ENCODE data around the gene TBXAS1.
A peak's percentile ranks its signal among the peaks of the same experiment; 100 is the strongest.

Gene TBXAS1

GRCh38 chr7:139946533-139946932 is 117.5 kb downstream of the TBXAS1 start (continued):
- TF ChIP-seq ZNF513 (tag by site-specific recombination; IDR thresholded peaks at IDR 0.05) (no peak), ZNF16 (tag by site-specific recombination; IDR thresholded peaks at IDR 0.05; ENCODE audit: low read depth) (no peak), ZFHX2 (tag by site-specific recombination; conservative IDR thresholded peaks at IDR 0.05) (no peak), ZNF785 (tag by site-specific recombination; IDR thresholded peaks at IDR 0.05) (no peak), ZNF677 (tag by site-specific recombination; IDR thresholded peaks at IDR 0.05) (no peak), ZNF350 (tag by site-specific recombination; IDR thresholded peaks at IDR 0.05) (no peak)

DNA sequence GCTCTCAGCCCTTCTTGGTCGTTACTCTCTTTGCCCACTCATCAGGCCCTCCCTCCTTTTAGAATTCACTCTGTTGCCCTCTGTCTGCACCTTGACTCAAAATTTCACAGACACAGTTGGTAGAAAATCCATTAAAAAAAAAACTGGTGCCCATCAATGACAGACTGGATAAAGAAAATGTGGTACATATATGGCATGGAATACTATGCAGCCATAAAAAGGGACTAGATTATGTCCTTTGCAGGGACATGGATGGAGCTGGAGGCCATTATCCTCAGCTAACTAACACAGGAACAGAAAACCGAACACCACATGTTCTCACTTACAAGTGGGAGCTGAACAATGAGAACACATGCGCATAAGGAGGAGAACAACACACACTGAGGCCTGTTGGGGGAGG is 118.0 kb downstream of the TBXAS1 start:
- no peaks in the 10 kb centered on the region for H3K9me3 ChIP-seq (ENCODE audit: control insufficient read depth, insufficient read depth, low read depth, low read length)

GRCh38 chr7:139948167-139948566 is 119.1 kb downstream of the TBXAS1 start:
- no peak overlapping the region for H3K27ac ChIP-seq (ENCODE audit: extremely low read depth, low read depth, low read length)
- TF ChIP-seq, protein P1, sequence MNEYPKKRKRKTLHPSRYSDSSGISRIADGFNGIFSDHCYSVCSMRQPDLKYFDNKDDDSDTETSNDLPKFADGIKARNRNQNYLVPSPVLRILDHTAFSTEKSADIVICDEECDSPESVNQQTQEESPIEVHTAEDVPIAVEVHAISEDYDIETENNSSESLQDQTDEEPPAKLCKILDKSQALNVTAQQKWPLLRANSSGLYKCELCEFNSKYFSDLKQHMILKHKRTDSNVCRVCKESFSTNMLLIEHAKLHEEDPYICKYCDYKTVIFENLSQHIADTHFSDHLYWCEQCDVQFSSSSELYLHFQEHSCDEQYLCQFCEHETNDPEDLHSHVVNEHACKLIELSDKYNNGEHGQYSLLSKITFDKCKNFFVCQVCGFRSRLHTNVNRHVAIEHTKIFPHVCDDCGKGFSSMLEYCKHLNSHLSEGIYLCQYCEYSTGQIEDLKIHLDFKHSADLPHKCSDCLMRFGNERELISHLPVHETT (tag by site-specific recombination; IDR thresholded peaks at IDR 0.05), result no peak
- TF ChIP-seq ZNF530 (tag by site-specific recombination; IDR thresholded peaks at IDR 0.05; ENCODE audit: low read depth) (no peak), ZNF362 (tag by site-specific recombination; IDR thresholded peaks at IDR 0.05) (no peak), MZF1 (tag by site-specific recombination; IDR thresholded peaks at IDR 0.05; ENCODE audit: borderline replicate concordance) (no peak), GFI1B (tag by site-specific recombination; IDR thresholded peaks at IDR 0.05) (no peak), ZNF843 (tag by site-specific recombination; IDR thresholded peaks at IDR 0.05) (no peak), ZNF548 (tag by site-specific recombination; IDR thresholded peaks at IDR 0.05) (no peak), ELK4 (IDR thresholded peaks at IDR 0.05; ENCODE audit: borderline replicate concordance, low read depth, low read length) (no peak), ZNF16 (tag by site-specific recombination; IDR thresholded peaks at IDR 0.05; ENCODE audit: low read depth) (no peak), ZNF311 (tag by site-specific recombination; IDR thresholded peaks at IDR 0.05; ENCODE audit: borderline replicate concordance) (no peak), ZBTB21 (tag by site-specific recombination; IDR thresholded peaks at IDR 0.05) (no peak), ZNF274 (IDR thresholded peaks at IDR 0.05; ENCODE audit: low read length) (no peak), ZNF274 (tag by site-specific recombination; IDR thresholded peaks at IDR 0.05; ENCODE audit: borderline replicate concordance) (no peak), ZNF571 (tag by site-specific recombination; IDR thresholded peaks at IDR 0.05) (no peak), ZNF529 (tag by site-specific recombination; IDR thresholded peaks at IDR 0.05; ENCODE audit: insufficient replicate concordance) (no peak), ZXDB (tag by site-specific recombination; IDR thresholded peaks at IDR 0.05) (no peak), ZNF449 (tag by site-specific recombination; IDR thresholded peaks at IDR 0.05) (no peak)
- TF ChIP-seq, protein P2, sequence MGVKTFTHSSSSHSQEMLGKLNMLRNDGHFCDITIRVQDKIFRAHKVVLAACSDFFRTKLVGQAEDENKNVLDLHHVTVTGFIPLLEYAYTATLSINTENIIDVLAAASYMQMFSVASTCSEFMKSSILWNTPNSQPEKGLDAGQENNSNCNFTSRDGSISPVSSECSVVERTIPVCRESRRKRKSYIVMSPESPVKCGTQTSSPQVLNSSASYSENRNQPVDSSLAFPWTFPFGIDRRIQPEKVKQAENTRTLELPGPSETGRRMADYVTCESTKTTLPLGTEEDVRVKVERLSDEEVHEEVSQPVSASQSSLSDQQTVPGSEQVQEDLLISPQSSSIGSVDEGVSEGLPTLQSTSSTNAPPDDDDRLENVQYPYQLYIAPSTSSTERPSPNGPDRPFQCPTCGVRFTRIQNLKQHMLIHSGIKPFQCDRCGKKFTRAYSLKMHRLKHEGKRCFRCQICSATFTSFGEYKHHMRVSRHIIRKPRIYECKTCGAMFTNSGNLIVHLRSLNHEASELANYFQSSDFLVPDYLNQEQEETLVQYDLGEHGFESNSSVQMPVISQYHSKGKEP (tag by site-specific recombination; IDR thresholded peaks at IDR 0.05), result no peak
- H3K36me3 ChIP-seq (ENCODE audit: control insufficient read depth in 2 of 2, insufficient read depth in 1 of 2, low read length in 2 of 2), result no peaks in the 10 kb centered on the region
- POLR2A ChIA-PET, result no interaction called here
- H3K9me3 ChIP-seq (ENCODE audit: control insufficient read depth, insufficient read depth, low read depth, low read length), result no peaks in the 10 kb centered on the region
- H3K4me1 ChIP-seq (ENCODE audit: control insufficient read depth, insufficient read depth, low read length), result no peaks in the 10 kb centered on the region
- H3K4me3 ChIP-seq (ENCODE audit: low read depth, low read length), result no peak overlapping the region
- CTCF ChIA-PET, result interaction anchor here (0.6 kb wide), 2 partner anchors 87 to 1061 kb away, joined by 3 read pairs; no protein-coding TSS in a partner anchor

More for the DNA sequence above, 118.0 kb downstream of the TBXAS1 start:
- no peak overlapping the region for H3K4me3 ChIP-seq (ENCODE audit: low read depth, low read length)
- POLR2A ChIA-PET, result no interaction called here
- H3K4me1 ChIP-seq (ENCODE audit: control insufficient read depth, insufficient read depth, low read length), result no peaks in the 10 kb centered on the region
- TF ChIP-seq ZNF792 (tag by site-specific recombination; IDR thresholded peaks at IDR 0.05) (no peak), ZNF169 (tag by site-specific recombination; IDR thresholded peaks at IDR 0.05) (no peak), ZNF155 (tag by site-specific recombination; IDR thresholded peaks at IDR 0.05) (no peak), PRDM1 (tag by site-specific recombination; IDR thresholded peaks at IDR 0.05) (no peak), ZNF146 (tag by site-specific recombination; IDR thresholded peaks at IDR 0.05) (peak; percentile 78)
- no peak overlapping the region for H3K27ac ChIP-seq (ENCODE audit: extremely low read depth, low read depth, low read length)
- no peaks in the 10 kb centered on the region for H3K36me3 ChIP-seq (ENCODE audit: control insufficient read depth in 2 of 2, insufficient read depth in 1 of 2, low read length in 2 of 2)
- CTCF ChIA-PET, result no interaction called here
